NT2/D1 (cell line): ENCODE results near the gene NTNG2.

ENCODE experiments used
- DNase-seq: peaks from one replicate; pipeline ENCODE4 v3.0.0-alpha.2; 2011; ENCODE audit warnings: low read depth, low spot score
- H3K27me3 ChIP-seq: 2 replicates; pipeline ENCODE4 v1.6.0; 2011; ENCODE audit warnings: mild to moderate bottlenecking; ENCODE audit not compliant: insufficient read length, insufficient read depth
- H3K36me3 ChIP-seq: 2 replicates; pipeline ENCODE4 v1.6.1; 2011; ENCODE audit warnings: mild to moderate bottlenecking, low read length, mixed read lengths; ENCODE audit not compliant: insufficient read depth, insufficient read length
- H3K4me1 ChIP-seq: 2 replicates; pipeline ENCODE4 v1.5.1; 2011; ENCODE audit not compliant: insufficient read depth, insufficient read length
- H3K4me3 ChIP-seq: 2 replicates; pipeline ENCODE4 v1.5.1; 2011; ENCODE audit warnings: low read depth; ENCODE audit not compliant: insufficient read length
- H3K9ac ChIP-seq: 2 replicates; pipeline ENCODE4 v1.6.0; 2011; ENCODE audit warnings: low read depth; ENCODE audit not compliant: insufficient read length
- H3K9me3 ChIP-seq: 2 replicates; pipeline ENCODE4 v1.5.1; 2011; ENCODE audit warnings: mild to moderate bottlenecking, low read length; ENCODE audit not compliant: insufficient read depth
- SUZ12 ChIP-seq: IDR thresholded peaks from 2 replicates; pipeline ENCODE4 v1.6.1; 2011; ENCODE audit not compliant: insufficient read length, insufficient read depth; ENCODE audit errors: extremely low read depth
- YY1 ChIP-seq: IDR thresholded peaks from 2 replicates; pipeline ENCODE4 v1.6.1; 2011; ENCODE audit not compliant: insufficient read length, insufficient read depth
- ZNF274 ChIP-seq: IDR thresholded peaks from 2 replicates; pipeline ENCODE4 v1.6.1; 2011; ENCODE audit warnings: mild to moderate bottlenecking, low read depth, low read length

The NTNG2 gene

DNA sequence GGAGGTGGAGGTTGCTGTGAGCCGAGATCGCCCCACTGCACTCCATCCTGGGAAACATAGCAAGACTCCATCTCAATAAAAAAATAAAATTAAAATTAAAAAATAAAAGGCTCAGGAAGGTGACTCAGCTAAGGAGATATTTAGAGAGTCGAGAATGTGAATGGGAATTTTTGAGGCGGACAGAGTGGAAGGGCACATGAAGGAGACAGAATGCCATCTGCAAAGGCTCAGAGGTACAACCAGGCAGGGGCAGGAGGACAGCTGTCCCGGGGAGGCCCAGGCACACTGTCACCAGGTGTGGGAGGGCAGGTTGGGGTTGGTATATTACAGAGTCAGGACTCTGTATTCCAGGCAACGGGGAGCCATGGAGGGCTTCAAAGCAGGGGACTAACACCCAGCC lies 35.5 kb downstream of the NTNG2 start:
- Histone ChIP-seq H3K4me3 (no peak overlapping the region), H3K4me1 (peaks cover 8% of the 10 kb centered on the region), H3K27me3 (no peaks in the 10 kb centered on the region), H3K36me3 (no peaks in the 10 kb centered on the region), H3K9ac (no peak overlapping the region), H3K9me3 (peaks cover 13% of the 10 kb centered on the region; the same call in 1 of the 2 replicates)
- no peak for DNase-seq
- TF ChIP-seq ZNF274, result no peak
- no peak for TF ChIP-seq YY1
- no peak for TF ChIP-seq SUZ12

DNA sequence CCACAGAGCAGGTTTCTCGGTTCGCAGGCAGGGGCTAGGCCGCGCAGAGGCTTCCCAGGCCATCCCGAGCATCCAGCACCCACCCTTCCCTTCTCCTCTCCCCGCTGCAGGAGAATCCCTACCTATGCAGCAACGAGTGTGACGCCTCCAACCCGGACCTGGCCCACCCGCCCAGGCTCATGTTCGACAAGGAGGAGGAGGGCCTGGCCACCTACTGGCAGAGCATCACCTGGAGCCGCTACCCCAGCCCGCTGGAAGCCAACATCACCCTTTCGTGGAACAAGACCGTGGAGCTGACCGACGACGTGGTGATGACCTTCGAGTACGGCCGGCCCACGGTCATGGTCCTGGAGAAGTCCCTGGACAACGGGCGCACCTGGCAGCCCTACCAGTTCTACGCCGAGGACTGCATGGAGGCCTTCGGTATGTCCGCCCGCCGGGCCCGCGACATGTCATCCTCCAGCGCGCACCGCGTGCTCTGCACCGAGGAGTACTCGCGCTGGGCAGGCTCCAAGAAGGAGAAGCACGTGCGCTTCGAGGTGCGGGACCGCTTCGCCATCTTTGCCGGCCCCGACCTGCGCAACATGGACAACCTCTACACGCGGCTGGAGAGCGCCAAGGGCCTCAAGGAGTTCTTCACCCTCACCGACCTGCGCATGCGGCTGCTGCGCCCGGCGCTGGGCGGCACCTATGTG lies 36.1 kb downstream of the NTNG2 start:
- H3K36me3 ChIP-seq, result no peaks in the 10 kb centered on the region
- no peak for TF ChIP-seq YY1
- no peak for TF ChIP-seq SUZ12
- no peak for TF ChIP-seq ZNF274
- H3K27me3 ChIP-seq, result no peaks in the 10 kb centered on the region
- peaks cover 8% of the 10 kb centered on the region for H3K4me1 ChIP-seq
- DNase-seq, result no peak
- H3K9me3 ChIP-seq, result peaks cover 13% of the 10 kb centered on the region; the same call in 1 of the 2 replicates
- H3K4me3 ChIP-seq, result no peak overlapping the region
- H3K9ac ChIP-seq, result no peak overlapping the region

DNA sequence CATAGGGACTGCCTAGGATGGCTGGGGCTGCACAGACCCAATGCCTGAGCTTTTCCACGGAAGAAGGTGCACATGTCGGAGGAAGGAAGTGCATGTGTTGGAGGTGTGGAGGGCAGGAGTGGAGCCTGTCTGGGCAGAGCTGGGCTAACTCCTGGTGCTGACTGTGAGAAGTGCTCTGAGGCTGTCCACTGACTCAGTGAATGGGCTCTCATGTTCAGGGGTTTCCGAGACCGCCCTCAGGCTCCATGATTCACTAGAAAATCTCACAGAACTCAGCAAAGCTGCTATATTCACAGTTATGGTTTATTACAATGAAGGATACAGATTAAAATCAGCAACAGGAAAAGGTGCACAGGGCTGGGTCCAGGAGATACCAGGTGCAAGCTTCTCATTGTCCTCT lies 37.2 kb downstream of the NTNG2 start:
- H3K9me3 ChIP-seq, result peaks cover 13% of the 10 kb centered on the region; the same call in 1 of the 2 replicates
- H3K4me1 ChIP-seq, result peaks cover 8% of the 10 kb centered on the region
- H3K27me3 ChIP-seq, result no peaks in the 10 kb centered on the region
- H3K4me3 ChIP-seq, result no peak overlapping the region
- no peak for TF ChIP-seq ZNF274
- TF ChIP-seq YY1, result no peak
- H3K36me3 ChIP-seq, result no peaks in the 10 kb centered on the region
- DNase-seq, result no peak
- H3K9ac ChIP-seq, result no peak overlapping the region

DNA sequence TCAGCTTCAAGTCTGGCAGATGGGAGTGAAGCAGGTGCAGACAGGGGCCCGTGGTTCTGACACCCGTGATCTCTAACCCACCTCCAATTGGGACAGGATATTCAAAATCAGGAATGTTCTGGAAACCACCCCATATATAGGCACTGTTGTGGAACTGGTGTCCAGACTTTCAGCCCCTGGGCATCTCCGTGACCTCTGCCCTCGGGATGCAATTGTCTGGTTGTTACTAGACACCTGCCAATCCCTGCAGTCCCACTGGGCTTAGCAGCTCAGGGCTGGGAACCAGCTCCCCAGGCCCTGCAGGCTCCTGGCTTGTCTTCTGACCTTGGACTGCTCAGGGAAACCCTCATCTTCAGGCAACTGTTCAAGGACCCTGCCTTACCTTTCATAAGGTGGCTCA lies 38.8 kb downstream of the NTNG2 start:
- Histone ChIP-seq H3K4me3 (no peak overlapping the region), H3K4me1 (peaks cover 8% of the 10 kb centered on the region), H3K27me3 (no peaks in the 10 kb centered on the region), H3K36me3 (no peaks in the 10 kb centered on the region), H3K9me3 (peaks cover 13% of the 10 kb centered on the region; the same call in 1 of the 2 replicates), H3K9ac (no peak overlapping the region)
- no peak for TF ChIP-seq YY1
- TF ChIP-seq SUZ12, result no peak
- no peak for TF ChIP-seq ZNF274
- no peak for DNase-seq

DNA sequence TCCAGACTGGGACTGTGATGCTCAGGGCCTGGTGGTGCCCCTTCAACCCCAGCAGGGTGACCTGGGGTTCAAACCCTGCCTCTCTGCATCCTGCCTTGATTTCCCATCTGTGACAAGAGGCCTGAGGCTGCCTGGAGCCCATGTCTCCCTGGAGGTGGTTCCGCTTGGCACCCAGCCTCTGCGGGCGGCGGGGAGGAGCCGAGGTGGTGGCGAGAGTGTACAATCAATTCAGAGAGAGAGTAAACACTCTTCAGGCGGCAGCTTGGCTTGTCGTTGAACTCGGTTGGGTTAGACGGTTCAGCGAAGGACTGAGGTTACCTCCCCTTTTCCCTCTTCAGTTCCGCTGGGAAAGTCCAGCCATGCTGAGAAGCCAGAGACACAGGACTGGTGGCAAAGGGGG lies 39.3 kb downstream of the NTNG2 start:
- Histone ChIP-seq H3K4me1 (peaks cover 8% of the 10 kb centered on the region), H3K4me3 (no peak overlapping the region), H3K27me3 (no peaks in the 10 kb centered on the region), H3K9me3 (peaks cover 13% of the 10 kb centered on the region; the same call in 1 of the 2 replicates), H3K36me3 (no peaks in the 10 kb centered on the region), H3K9ac (no peak overlapping the region)
- TF ChIP-seq ZNF274 (no peak), SUZ12 (no peak), YY1 (no peak)
- DNase-seq, result no peak

DNA sequence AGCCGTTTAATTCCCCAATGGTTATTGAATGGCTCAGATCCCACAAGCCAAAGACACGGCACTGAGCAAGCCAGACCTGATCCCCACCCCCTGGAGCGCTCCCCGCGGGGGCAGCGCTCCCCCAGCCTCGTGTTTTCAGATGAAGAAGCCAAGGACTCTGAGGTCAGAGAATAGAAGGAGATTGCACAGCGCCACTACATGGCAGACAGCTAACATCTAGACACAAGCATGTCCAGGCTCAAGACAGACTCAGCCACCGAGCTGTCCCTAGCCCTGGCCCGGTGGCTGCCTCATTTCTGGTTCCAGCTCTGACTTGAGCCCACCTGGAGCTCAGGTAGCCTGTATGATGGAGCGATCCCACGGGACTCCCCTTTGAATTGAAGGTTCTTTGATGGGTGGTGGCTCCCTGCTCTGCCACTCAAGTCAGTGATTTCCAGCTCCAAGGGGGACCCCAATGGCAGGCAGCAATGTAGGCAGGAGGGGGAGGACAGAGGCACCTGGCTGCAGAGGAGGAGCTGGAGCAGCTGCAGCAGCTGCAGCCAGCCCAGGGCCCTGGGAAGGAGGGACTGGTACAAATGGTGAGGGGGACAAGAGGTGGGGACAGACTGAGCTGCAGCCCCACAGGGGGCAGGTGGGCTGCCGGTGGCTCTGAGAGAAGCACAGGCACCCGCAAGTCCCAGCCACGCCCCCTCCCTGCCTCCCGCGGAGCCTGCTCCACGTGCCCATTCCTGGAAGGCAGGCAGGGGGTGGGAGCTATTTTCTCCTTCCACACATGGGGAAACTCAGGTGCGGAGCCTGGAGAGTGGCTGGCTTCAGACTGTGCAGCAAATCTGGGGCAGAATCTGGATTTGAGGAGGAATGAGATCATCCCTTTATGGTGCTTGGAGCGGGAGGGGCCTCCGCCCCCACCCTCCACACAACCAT lies 40.2 kb downstream of the NTNG2 start:
- DNase-seq, result no peak
- Histone ChIP-seq H3K9ac (no peak overlapping the region), H3K36me3 (no peaks in the 10 kb centered on the region), H3K4me1 (peaks cover 8% of the 10 kb centered on the region), H3K4me3 (no peak overlapping the region), H3K9me3 (peaks cover 13% of the 10 kb centered on the region; the same call in 1 of the 2 replicates), H3K27me3 (no peaks in the 10 kb centered on the region)
- no peak for TF ChIP-seq ZNF274
- no peak for TF ChIP-seq SUZ12
- no peak for TF ChIP-seq YY1

DNA sequence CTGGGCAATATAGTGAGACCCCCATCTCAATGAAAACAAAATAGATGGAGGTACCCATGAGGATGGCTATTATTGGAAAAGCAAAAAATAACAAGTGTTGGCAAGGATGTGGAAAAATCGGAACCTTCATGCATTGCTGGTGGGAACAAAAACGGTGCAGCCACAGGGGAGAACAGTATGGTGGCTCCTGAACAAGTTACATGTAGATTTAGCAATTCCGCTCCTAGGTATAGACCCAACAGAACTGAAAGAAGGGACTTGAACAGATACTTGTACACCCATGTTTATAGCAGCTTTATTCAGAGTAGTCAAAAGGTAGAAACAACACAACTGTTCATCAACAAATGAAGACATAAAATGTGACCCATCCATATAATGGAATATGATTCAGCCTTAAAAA lies 43.0 kb downstream of the NTNG2 start:
- no peak for TF ChIP-seq SUZ12
- no peak for TF ChIP-seq YY1
- no peak for TF ChIP-seq ZNF274
- Histone ChIP-seq H3K9me3 (0 out of 2 replicates have a peak, but pooled peaks cover under 1% of the 10 kb centered on the region), H3K36me3 (no peaks in the 10 kb centered on the region), H3K4me3 (no peak overlapping the region), H3K4me1 (peaks cover 12% of the 10 kb centered on the region), H3K9ac (no peak overlapping the region), H3K27me3 (no peaks in the 10 kb centered on the region)
- DNase-seq, result no peak
